ENCODE data around the gene PIP5K1B.

Gene PIP5K1B

DNA sequence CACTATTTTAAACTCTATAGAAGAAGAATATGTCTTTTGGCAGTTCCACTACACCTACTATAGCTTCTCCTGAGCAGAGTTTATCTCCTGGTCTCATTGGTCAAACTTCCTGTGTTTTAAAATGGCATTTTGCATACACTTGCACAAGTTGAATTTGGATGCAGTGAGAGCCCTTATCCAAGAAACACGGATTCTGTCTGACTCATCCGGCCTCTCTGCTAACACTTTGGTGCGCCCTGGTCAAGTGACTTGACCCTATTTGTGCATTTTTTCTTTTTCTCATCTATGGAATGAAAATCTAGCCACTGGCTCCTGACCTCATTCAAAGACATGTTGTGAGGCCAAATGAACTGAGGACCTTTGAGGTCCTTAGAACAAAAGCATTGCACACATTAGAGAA, 20.0 kb downstream of the PIP5K1B start:
- DNase-seq (ENCODE audit: low read depth), result no peak
- no peak overlapping the region for H3K4me3 ChIP-seq (ENCODE audit: low read length)
- TF ChIP-seq, protein P1, sequence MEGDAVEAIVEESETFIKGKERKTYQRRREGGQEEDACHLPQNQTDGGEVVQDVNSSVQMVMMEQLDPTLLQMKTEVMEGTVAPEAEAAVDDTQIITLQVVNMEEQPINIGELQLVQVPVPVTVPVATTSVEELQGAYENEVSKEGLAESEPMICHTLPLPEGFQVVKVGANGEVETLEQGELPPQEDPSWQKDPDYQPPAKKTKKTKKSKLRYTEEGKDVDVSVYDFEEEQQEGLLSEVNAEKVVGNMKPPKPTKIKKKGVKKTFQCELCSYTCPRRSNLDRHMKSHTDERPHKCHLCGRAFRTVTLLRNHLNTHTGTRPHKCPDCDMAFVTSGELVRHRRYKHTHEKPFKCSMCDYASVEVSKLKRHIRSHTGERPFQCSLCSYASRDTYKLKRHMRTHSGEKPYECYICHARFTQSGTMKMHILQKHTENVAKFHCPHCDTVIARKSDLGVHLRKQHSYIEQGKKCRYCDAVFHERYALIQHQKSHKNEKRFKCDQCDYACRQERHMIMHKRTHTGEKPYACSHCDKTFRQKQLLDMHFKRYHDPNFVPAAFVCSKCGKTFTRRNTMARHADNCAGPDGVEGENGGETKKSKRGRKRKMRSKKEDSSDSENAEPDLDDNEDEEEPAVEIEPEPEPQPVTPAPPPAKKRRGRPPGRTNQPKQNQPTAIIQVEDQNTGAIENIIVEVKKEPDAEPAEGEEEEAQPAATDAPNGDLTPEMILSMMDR (conservative IDR thresholded peaks at IDR 0.05; ENCODE audit: low read length), result no peak

DNA sequence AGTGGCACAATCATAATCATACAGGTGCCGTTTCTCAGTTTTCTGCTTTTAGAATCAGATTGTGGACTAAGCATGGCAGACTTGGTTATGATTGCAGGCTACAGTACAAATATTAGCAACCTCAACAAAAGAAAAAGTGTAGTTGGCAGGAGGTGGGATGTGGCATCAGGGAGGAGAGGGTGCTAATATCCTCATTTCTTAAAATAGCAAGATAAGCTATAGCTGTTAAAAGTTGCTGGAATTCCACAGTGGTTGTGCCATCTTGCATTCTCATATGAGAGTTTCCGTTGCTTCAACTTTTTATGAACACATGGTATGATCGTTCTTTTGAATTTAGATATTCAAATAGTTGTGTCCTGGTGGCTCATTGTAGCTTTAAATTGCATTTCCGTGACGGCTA, 21.4 kb downstream of the PIP5K1B start:
- TF ChIP-seq, protein P1 (conservative IDR thresholded peaks at IDR 0.05; ENCODE audit: low read length), result no peak
- H3K4me3 ChIP-seq (ENCODE audit: low read length), result no peak overlapping the region
- no peak for DNase-seq (ENCODE audit: low read depth)

DNA sequence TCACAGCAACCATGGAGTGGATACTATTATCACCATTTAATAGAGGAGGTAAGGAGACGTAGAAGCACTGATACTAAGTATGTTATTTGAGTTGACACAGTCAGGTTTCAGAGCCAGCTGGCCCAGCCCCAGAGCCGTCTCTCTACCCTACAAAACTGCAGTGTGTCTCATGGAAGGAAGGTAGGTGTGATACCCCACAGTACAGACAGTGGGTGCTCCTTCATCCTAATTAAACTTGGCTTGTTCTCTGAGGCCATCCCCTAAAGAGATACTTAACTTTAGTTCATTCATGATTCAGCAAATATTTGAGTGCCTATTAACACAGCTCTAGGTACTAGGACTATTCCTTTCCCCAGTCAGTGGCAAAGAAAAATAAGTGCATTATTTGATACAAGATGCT, 22.6 kb downstream of the PIP5K1B start:
- no peak for DNase-seq (ENCODE audit: low read depth)
- TF ChIP-seq, protein P1 (conservative IDR thresholded peaks at IDR 0.05; ENCODE audit: low read length), result no peak
- H3K4me3 ChIP-seq (ENCODE audit: low read length), result no peak overlapping the region

DNA sequence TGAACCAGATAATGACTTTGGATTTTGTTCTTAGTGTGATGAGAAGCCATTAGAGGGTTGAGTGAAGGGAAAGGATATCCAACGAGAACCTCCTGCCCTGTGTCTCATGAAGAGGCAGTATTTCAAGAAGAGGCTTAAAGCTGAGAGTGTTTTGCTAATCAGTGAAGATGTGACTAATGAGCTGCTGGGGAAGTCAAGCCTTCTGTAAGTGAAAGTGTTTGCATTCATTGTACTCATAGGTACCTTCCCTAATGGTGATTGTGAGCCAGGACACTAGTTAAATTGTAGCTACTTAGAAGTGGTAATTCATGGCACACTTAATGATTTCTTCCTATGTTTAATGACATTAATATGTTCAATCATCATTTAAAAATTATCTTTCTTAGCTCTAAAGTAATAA, 23.7 kb downstream of the PIP5K1B start:
- no peak for DNase-seq (ENCODE audit: low read depth)
- TF ChIP-seq, protein P1 (conservative IDR thresholded peaks at IDR 0.05; ENCODE audit: low read length), result no peak
- no peak overlapping the region for H3K4me3 ChIP-seq (ENCODE audit: low read length)

DNA sequence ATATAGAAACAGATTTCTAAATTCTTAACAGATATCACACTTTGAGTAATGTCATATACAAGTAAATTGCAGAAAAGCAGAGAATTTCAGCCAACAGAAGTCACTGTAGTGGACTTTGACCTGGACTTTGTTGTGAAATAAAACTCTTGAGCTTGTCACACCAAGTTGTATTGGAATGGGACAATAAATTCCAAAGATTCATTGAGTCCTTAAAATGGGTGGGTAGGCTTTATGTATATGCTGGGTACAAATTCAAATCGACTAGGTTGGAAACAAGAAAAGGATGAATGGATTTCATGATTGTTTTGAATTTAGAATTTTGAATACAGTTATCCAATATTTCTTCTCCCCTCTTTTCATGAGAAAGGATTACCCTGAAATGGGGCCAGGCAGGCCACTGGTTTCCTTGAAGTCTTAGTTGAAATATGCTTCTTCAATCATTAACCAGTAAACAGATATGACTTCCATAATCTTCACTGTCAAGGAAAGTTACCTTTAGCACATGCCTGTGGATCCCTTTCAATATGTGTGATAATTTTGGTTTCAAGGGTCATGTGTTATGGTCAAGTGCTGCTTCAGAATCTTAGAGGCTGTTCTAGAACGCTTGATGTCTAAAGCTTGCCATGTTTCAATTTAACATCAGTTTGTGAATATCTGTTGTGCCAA, 25.7 kb downstream of the PIP5K1B start:
- DNase-seq (ENCODE audit: low read depth), result no peak
- no peak overlapping the region for H3K4me3 ChIP-seq (ENCODE audit: low read length)
- TF ChIP-seq, protein P1 (conservative IDR thresholded peaks at IDR 0.05; ENCODE audit: low read length), result no peak

DNA sequence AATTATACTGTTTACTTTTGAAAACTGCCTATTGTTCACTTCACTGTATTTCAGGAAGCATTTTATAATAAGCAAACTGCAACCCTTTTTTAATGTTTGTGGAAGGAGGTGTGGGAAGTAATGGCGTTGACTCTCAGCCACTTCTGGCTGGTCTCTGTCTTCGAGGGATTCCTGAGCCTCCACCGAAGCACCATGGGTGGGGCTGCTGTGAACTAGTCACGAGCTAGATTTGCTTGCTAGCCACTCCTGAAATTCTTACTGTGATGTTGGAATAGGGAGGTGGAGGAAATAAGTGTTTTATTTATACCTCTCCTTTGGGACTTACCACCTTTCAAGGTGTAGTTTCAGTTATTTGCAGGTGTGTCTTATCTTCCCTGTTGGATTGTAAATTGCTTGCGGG, 26.8 kb downstream of the PIP5K1B start:
- no peak for DNase-seq (ENCODE audit: low read depth)
- no peak overlapping the region for H3K4me3 ChIP-seq (ENCODE audit: low read length)
- TF ChIP-seq, protein P1 (conservative IDR thresholded peaks at IDR 0.05; ENCODE audit: low read length), result no peak

DNA sequence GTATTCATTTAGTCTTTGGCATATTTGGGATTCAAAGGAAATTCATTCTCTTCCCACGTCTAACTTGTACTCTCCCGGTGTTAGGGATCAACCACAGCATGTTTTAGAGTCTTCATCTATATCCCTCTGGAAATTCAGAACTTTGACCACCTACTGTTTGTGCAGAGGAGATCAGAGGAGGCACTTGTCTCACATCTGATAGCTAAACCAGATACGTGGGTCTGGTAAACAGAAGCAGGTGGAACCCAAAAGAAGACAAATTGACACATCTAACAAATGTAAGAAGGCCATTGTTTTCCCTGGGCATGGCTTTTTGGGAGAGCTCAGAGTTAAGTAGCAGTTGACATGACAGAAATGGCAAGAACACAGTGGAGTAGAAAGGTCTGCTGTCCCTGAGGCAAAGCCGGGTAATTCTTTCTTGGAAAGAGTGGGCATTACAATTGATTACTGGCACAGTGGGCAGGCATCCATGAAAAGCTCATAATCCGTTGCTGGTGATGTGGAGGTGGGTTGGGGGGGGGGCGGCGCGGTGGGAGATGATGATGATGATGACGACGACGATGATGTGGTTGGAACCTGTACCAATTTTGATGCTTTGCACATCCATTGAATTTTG, 27.5 kb downstream of the PIP5K1B start:
- no peak overlapping the region for H3K4me3 ChIP-seq (ENCODE audit: low read length)
- no peak for DNase-seq (ENCODE audit: low read depth)
- TF ChIP-seq, protein P1 (conservative IDR thresholded peaks at IDR 0.05; ENCODE audit: low read length), result no peak
